PFSK-1 (cell line): ENCODE measurements around the gene BCL10.

Experiments used
- POLR2AphosphoS5 ChIP-seq: IDR thresholded peaks from 2 replicates; pipeline ENCODE4 v1.6.1; 2012; ENCODE audit warnings: low read depth, mild to moderate bottlenecking, control low read depth, low read length, moderate library complexity
- SIN3A ChIP-seq: IDR thresholded peaks from 2 replicates; pipeline ENCODE4 v1.6.1; 2012; ENCODE audit warnings: mild to moderate bottlenecking, low read length, moderate library complexity, borderline replicate concordance; ENCODE audit not compliant: insufficient read depth
- TAF1 ChIP-seq: IDR thresholded peaks from 2 replicates; pipeline ENCODE4 v1.6.1; 2012; ENCODE audit warnings: low read length, control low read depth, borderline replicate concordance; ENCODE audit not compliant: insufficient read depth
- TF ChIP-seq, protein P1 (sequence below), 2 experiments: IDR thresholded peaks; 2 replicates each; pipeline versions ENCODE4 v1.6.1 to v1.8.0; 2011 to 2012; ENCODE audit warnings: low read depth in 2 of 2, low read length in 2 of 2, control low read depth in 1 of 2, inconsistent platforms in 1 of 2, mild to moderate bottlenecking in 1 of 2, moderate library complexity in 1 of 2; ENCODE audit not compliant: insufficient read depth in 1 of 2

DNA sequence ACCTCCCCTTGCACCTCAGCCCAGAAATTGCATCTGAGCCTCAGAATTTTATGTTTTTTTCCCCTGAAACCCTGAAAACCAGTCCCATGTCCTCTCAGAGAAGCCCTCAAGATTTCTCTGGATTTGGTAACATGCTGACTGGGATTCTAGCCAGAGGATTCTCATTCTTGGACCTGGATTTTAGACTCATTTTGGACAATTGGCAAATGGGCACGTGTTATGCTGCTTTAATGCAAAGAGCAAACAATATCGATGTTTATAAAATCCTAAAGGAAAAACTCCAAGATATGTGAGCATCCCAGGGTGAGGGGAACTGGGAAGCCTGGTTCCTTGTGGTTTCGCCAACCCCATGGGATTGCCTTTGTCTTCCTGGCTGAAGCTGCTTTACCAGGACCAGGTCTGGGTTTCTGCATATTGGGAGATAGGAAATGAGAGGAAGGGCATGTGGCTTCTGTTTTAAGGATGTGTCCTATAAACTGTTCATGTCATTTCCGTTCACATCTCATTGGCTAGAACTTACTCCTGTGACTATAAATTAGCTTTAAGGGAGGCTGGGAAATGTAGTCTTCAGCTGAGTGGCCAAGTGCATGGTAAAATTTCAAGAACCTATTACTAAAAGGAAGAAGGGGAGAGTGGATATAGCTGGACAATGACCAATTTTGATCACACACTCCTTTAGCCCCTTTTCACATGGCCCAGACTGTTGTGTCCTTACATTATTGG, 27.2 kb upstream of the BCL10 start:
- TF ChIP-seq POLR2AphosphoS5 (no peak), TAF1 (no peak), SIN3A (no peak)
- TF ChIP-seq, protein P1, sequence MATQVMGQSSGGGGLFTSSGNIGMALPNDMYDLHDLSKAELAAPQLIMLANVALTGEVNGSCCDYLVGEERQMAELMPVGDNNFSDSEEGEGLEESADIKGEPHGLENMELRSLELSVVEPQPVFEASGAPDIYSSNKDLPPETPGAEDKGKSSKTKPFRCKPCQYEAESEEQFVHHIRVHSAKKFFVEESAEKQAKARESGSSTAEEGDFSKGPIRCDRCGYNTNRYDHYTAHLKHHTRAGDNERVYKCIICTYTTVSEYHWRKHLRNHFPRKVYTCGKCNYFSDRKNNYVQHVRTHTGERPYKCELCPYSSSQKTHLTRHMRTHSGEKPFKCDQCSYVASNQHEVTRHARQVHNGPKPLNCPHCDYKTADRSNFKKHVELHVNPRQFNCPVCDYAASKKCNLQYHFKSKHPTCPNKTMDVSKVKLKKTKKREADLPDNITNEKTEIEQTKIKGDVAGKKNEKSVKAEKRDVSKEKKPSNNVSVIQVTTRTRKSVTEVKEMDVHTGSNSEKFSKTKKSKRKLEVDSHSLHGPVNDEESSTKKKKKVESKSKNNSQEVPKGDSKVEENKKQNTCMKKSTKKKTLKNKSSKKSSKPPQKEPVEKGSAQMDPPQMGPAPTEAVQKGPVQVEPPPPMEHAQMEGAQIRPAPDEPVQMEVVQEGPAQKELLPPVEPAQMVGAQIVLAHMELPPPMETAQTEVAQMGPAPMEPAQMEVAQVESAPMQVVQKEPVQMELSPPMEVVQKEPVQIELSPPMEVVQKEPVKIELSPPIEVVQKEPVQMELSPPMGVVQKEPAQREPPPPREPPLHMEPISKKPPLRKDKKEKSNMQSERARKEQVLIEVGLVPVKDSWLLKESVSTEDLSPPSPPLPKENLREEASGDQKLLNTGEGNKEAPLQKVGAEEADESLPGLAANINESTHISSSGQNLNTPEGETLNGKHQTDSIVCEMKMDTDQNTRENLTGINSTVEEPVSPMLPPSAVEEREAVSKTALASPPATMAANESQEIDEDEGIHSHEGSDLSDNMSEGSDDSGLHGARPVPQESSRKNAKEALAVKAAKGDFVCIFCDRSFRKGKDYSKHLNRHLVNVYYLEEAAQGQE (IDR thresholded peaks at IDR 0.05; ENCODE audit: insufficient read depth in 1 of 2, low read depth in 2 of 2, low read length in 2 of 2), result no peak
